ENCODE measurements around the gene C3.

- TF ChIP-seq CTCF (IDR thresholded peaks at IDR 0.05) (no peak), ZFX (IDR thresholded peaks at IDR 0.05; ENCODE audit: borderline replicate concordance) (no peak)
Observed at GRCh38 chr19:6753178-6754031, 33.0 kb upstream of the C3 start.

Measured in 22Rv1 (cell line).